Activated CD4-positive, CD25-positive, alpha-beta regulatory T cell treated with anti-CD3 and anti-CD28 coated beads, Interleukin-2, amount 50 U/mL, for 24 hours (primary cell): ENCODE measurements around the gene CAMKK2.
"Not testable (repeated sequence)": the region's sequence is repeated elsewhere in the genome, so short reads cannot be mapped to it uniquely, and the experiment has no call there.

Experiments used
- ATAC-seq, 2 donors: fragments of 150-1000 bp; cut with Tn5 transposase; one replicate each; pipeline ENCODE4 v1.10.0; 2021; ENCODE audit warnings: mild to moderate bottlenecking in 1 of 2, moderate library complexity in 1 of 2

CAMKK2 gene

GRCh38 chr12:121245031-121245430 is 51.5 kb downstream of the CAMKK2 start:
- ATAC-seq, result no peak

- ATAC-seq, result no peak
These were observed 55.1 kb downstream of the CAMKK2 start for GRCh38 chr12:121241156-121241970.

DNA sequence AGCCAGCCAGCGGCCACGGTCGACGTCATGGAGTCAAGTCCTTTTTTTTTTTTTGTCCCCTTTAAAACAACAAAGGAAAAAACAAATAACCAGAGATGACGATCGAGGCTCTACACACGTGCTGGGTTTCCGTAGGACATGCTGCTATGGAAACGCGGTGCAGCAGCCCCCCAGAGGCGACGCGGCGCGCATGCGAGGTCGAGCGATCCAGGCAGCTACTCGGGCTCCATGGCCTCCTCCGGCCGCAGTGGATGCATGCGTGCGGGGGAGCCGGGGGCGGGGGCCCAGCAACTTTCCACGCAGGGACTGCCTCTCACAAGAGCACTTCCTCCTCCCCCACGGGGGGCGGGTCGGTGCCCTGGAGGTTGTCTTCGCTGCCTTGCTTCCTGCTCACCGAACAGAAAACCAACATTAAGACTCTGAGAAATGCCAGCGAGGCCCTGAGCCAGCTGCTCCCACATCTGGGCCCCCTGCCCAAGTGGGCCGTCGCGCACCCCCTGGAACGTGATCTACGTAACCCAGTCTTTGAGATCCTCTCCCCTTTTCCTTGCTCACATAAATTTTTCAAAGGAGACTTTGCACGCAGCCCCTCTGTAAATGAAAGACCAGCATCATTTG is 55.9 kb downstream of the CAMKK2 start:
- peak; percentile 85 to 88 for ATAC-seq

DNA sequence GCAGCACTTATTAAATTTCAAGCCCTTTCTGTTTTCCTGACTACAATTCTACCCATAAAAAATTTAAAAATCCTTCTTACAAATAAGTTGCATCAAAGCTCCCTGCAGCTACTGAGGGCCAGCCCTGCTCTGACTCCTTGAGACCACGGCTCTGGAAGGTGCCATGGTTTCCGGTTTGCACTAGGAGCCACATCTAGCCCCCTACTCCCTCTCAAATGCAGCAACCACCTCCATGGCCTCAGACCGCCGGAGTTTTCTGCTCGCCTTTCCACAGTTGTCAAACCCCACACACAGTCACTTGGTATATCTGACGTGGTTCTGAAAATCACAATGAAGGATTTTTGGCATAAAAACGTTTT is 56.5 kb downstream of the CAMKK2 start:
- no peak for ATAC-seq

GRCh38 chr12:121239351-121240061 is 57.0 kb downstream of the CAMKK2 start:
- no peak for ATAC-seq

DNA sequence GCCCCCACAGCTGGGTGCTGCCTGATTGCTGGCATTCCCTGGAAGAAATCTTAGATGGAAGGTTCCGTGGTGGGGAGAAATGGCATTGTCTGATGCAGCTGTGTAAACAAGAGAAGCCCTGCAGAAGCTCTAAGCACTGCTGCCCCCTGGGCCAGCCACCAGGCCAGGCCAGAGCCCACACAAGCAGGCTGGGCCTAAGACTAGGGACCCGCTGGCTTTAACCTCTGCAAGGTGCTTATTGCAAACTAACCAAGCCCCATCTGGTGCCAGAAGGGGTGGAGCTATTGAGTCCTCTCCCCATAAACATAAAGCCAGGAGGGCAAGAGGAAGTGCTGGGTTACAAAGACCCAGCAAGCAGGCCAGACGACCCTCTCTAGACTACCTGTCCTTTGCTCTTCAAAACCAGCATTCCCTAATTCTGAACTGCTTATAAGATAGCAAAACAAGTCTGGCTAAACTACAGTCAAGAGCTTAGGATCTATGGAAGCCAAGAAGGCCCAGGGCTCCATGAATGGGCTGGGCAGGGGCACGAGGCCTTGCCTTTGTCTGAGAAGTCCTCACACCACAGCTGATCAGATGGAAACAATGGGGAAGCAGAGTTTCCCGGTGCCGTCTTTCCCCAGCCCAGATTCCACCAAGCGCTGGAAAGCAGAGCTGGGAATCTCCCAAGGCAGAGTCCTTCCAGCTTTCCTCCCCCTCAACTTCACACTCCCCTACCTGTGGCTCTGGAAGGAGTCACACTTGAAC is 57.7 kb downstream of the CAMKK2 start:
- no peak for ATAC-seq

GRCh38 chr12:121238086-121238485 is 58.4 kb downstream of the CAMKK2 start:
- no peak for ATAC-seq

GRCh38 chr12:121237415-121237814 is 59.1 kb downstream of the CAMKK2 start:
- no peak for ATAC-seq

- no peak for ATAC-seq
These were observed 59.7 kb downstream of the CAMKK2 start for GRCh38 chr12:121236776-121237175.

DNA sequence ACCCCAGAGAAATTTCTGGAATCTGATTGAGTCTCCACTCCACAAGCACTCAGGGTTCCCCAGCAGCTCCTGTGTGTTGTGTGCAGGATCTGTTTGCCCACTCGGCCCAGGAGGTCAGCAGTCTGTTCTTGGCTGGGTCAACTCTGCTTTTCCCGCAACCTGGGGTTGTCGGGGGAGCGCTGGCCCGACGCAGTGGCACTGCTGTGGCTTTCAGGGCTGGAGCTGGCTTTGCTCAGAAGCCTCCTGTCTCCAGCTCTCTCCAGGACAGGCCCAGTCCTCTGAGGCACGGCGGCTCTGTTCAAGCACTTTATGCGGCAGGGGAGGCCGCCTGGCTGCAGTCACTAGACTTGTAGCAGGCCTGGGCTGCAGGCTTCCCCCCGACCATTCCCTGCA is 62.9 kb downstream of the CAMKK2 start:
- no peak for ATAC-seq

DNA sequence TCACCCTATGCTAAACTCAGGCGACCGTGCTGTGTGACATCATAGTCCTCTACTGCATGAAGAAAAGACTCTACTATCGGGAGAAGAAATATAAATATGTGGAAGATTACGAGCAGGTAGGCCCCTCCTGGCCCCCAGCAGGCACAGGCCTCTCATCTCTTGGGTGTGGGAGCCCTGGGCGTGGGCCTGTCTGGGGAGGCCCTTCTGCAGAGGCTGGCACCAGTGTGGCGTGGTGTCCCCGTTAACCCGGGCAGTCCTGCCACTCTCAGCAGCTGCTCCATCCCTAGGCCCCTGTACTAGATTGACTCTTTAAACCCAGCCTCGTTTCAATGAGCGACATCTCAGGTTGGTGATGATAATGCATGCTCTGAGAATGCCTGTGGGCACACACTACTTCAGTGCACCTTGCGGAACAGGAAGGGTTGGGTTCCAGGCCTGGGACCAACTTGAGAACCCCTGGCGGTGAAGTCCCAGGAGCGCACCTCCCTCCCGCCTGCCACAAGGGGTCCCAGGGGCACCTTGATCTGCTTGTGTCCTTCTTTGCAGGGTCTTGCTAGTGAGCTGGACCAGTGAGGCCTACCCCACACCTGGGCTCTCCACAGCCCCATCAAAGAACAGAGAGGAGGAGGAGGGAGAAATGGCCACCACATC is 63.4 kb downstream of the CAMKK2 start:
- no peak for ATAC-seq

DNA sequence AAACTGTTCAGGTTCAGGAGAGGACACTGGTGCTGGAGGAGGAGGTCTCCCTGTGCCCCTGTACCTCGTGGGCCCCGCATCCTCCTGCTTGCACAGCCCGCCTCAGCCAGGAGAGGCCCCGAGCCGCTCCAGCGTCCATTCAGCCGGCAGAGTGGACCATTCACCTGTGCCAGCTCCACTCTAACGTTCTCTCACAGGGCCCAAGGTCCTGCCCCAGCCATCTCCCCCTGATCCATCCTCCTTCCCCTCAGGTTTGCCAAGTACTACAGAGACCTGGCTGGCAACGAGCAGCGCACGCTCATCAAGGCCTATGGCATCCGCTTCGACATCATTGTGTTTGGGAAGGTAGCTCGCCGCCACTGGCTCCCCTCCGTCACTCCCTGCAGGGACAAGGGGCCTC is 64.3 kb downstream of the CAMKK2 start:
- no peak for ATAC-seq

DNA sequence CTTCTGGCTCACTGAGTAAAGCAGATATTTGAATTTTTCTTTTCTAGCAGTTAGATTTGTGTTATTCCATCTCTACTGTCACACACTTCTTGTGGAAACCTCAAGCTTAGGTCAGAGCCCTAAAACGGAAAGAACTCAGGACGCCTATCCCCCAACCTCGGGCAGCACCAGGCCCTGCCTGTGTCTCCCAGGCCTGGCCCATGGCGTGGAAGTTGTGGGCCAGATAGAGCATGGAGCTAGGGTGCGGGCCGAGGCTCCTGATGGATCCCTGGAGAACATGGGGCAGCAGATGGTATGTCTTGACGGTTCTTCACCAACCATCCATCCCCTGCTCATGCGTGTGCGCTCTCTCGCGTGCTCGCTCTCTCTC is 66.0 kb downstream of the CAMKK2 start:
- peak in 1 of 2 donors; percentile 9 for ATAC-seq

DNA sequence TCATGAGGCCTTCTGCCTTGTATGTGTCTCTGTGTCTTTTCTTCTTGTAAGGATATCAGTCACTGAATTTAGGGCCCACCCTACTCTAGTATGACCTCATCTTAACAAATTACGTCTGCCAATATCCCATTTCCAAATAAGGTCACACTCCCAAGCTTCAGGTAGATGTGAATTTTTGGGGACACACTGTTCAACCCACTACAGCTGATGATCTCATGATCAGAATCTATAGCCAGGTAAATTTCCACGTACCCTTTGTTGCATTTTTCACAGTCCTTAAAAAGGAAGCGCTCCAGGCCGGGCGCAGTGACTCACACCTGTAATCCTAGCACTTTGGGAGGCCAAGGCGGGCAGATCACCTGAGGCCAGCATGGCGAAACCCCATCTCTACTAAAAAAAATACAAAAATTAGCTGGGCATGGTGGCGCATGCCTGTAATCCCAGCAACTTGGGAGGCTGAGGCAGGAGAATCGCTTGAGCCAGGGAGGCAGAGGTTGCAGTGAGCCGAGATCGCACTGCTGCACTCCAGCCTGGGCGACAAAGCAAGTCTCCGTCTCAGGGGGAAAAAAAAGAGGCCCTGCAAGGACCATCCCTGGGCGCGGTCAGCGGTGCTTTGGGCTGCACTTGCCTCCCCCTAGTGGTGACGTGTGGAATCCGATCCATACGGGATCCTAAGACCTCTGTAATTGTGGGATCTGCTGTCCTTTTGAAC is 66.5 kb downstream of the CAMKK2 start:
- ATAC-seq, result peak; percentile 65 to 70

- ATAC-seq, result no peak
These were observed 67.4 kb downstream of the CAMKK2 start for GRCh38 chr12:121228919-121229665.

DNA sequence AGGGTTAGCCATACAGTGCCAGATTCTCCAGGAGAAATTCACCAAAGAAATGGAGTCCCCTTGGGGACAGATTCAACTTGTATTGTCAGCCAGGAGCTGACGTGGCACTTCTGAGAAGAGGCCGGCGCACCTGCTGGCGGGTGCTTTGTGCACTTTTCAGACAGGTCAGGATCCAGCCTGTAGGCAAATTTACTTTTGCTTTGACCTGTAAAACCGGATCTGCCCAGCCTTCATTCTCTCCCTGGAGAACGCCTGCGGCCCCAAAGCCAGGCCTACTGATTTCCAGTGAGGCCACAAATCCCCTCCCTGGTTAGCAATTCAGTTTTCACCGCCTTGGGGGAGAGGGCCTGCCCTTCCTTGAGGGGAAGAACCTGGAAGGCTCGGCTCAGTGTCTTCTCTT is 69.2 kb downstream of the CAMKK2 start:
- no peak for ATAC-seq

DNA sequence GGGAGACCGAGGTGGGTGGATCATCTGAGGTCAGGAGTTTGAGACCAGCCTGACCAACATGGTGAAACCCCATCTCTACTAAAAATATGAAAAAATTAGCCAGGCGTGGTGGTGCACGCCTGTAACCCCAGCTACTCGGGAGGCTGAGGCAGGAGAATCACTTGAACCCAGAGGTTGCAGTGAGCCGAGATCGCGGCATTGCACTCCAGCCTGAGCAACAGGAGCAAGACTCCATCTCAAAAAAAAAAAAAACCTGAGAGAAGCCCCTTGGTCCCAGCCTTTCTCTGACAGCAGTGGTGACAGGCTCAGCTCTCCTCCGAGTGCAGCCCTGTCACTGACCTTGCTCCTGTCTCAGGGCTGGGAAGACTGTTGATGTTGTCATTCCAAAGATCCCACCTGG is 69.6 kb downstream of the CAMKK2 start:
- not testable (repeated sequence) for ATAC-seq

- no peak for ATAC-seq
These were observed 70.1 kb downstream of the CAMKK2 start for GRCh38 chr12:121226399-121226798.

DNA sequence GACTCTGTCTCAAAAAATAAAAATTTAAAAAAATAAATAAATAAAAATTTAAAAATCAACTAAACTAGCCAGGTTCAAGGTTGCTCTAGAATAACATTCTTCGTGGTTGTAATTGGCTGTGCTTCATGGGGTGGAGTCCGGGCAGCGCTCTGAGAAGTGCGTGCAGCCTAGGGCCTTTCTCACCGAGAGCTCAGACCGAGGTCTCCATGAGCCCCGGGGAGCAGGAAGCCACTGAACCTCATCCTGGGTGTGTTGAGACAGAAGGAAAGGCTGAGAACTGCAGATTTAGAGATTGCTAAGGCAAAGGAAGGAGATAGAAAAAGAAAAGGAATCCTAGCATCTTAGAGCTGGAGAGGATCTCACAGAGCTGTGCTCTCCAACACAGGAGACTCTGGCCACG is 71.9 kb downstream of the CAMKK2 start:
- ATAC-seq, result peak in 1 of 2 donors; percentile 36

- ATAC-seq, result peak; percentile 52 to 56
These were observed 72.9 kb downstream of the CAMKK2 start for GRCh38 chr12:121223292-121224285.
